CD4-positive, alpha-beta T cell (primary cell): ENCODE results near the gene CARD9. TPM values are rescaled to one million over a fixed set of nuclear protein-coding genes. Genes with fewer than 3 reads are reported as not detected.
"Not testable (repeated sequence)": the region's sequence is repeated elsewhere in the genome, so short reads cannot be mapped to it uniquely, and the experiment has no call there.

Source experiments
- ATAC-seq: fragments of 200-7000 bp; cut with Tn5 transposase; one replicate; pipeline ENCODE4 v1.10.0; 2022; ENCODE audit warnings: mild to moderate bottlenecking; ENCODE audit not compliant: poor library complexity
- CTCF ChIA-PET: fragments of 350-600 bp; sonication (Branson Sonifier 250); formaldehyde crosslinking; loops from one replicate; lab custom pipeline; 2021; ENCODE audit warnings: antibody characterized with exemption, inconsistent platforms; lab: Charles Lee
- POLR2A ChIA-PET: fragments of 350-600 bp; sonication (Branson Sonifier 250); formaldehyde crosslinking; loops from one replicate; lab custom pipeline; 2021; ENCODE audit warnings: antibody characterized with exemption, inconsistent platforms; lab: Charles Lee
- DNase-seq, 14 experiments: peaks; one replicate each; pipeline ENCODE4 v3.0.0-alpha.2; 2013 to 2020; ENCODE audit warnings: mixed read lengths in 2 of 14
- H3K27ac ChIP-seq, 2 donors: one replicate each; pipeline versions ENCODE4 v1.5.1 to v1.7.0; 2013; ENCODE audit warnings: low read length in 2 of 2, low read depth in 1 of 2, mild to moderate bottlenecking in 1 of 2
- H3K27me3 ChIP-seq, 2 experiments: 1 replicate in 1 of 2; 2 replicates in 1 of 2; pipeline versions ENCODE4 v1.6.1 to v1.7.0; 2013; ENCODE audit warnings: low read length in 2 of 2, control low read depth in 1 of 2, mild to moderate bottlenecking in 1 of 2, moderate library complexity in 1 of 2; ENCODE audit not compliant: insufficient read depth in 2 of 2, control insufficient read depth in 1 of 2
- H3K36me3 ChIP-seq: one replicate; pipeline ENCODE4 v1.6.1; 2013; ENCODE audit warnings: low read length, control low read depth; ENCODE audit not compliant: insufficient read depth
- H3K4me1 ChIP-seq: one replicate; pipeline ENCODE4 v1.6.1; 2013; ENCODE audit warnings: low read length, control low read depth; ENCODE audit not compliant: insufficient read depth
- H3K4me3 ChIP-seq: one replicate; pipeline ENCODE4 v1.5.1; 2013; ENCODE audit warnings: mild to moderate bottlenecking, low read length, moderate library complexity
- H3K9me3 ChIP-seq, 2 experiments: 1 replicate in 1 of 2; 2 replicates in 1 of 2; pipeline versions ENCODE4 v1.6.1 to v1.7.0; 2013; ENCODE audit warnings: low read length in 2 of 2, mild to moderate bottlenecking in 2 of 2, control low read depth in 1 of 2, moderate library complexity in 1 of 2; ENCODE audit not compliant: control insufficient read depth in 1 of 2, insufficient read depth in 1 of 2
- H3K27ac Mint-ChIP-seq: one replicate; pipeline ENCODE4 v1.8.0; 2020; ENCODE audit warnings: mixed read lengths
- H3K27me3 Mint-ChIP-seq: one replicate; pipeline ENCODE4 v1.8.0; 2021; ENCODE audit warnings: mixed read lengths
- H3K36me3 Mint-ChIP-seq: one replicate; pipeline ENCODE4 v1.8.0; 2021; ENCODE audit warnings: low read depth, mixed read lengths
- H3K4me1 Mint-ChIP-seq: one replicate; pipeline ENCODE4 v1.8.0; 2021; ENCODE audit warnings: low read depth, mixed read lengths
- H3K4me3 Mint-ChIP-seq: one replicate; pipeline ENCODE4 v1.8.0; 2020; ENCODE audit warnings: mild to moderate bottlenecking, mixed read lengths
- H3K9me3 Mint-ChIP-seq: one replicate; pipeline ENCODE4 v1.8.0; 2020; ENCODE audit warnings: mixed read lengths
- CTCF ChIP-seq: fragments of 200-600 bp; IDR thresholded peaks from one replicate; pipeline ENCODE4 v1.8.0; 2022; ENCODE audit warnings: antibody characterized with exemption, mild to moderate bottlenecking
- intact Hi-C, 2 experiments: fragments of 100-400 bp; cut with DNase I in 1 of 2; cut with micrococcal nuclease in 1 of 2; formaldehyde crosslinking; loops; one replicate each; pipeline versions ENCODE4 v1.15.1 to v1.9.0; 2023 to 2025; cut with DNase I, micrococcal nuclease
- total RNA-seq, 174 experiments: library from RNA in 2 of 174; stranded (reverse) in 2 of 174; gene quantifications; one replicate each; pipeline ENCODE4 v1.2.3 and lab custom pipeline; 2021 to 2026

Gene CARD9
- total RNA-seq, 2 experiments from 2014 or later: 0.36 to 0.64 TPM

- H3K4me1 Mint-ChIP-seq: peaks cover 63% of the 10 kb centered on the region
- no peak overlapping the region for H3K27ac ChIP-seq
- H3K4me1 ChIP-seq: peaks cover 74% of the 10 kb centered on the region
- H3K36me3 ChIP-seq: peaks cover 29% of the 10 kb centered on the region
- ATAC-seq (no peak), DNase-seq (peak in 2 of 14 experiments; percentile 29 to 34)
- H3K9me3 Mint-ChIP-seq: no peaks in the 10 kb centered on the region
- no peaks in the 10 kb centered on the region for H3K27me3 Mint-ChIP-seq
- ChIA-PET POLR2A (interaction anchor here (0.6 kb wide), 1 partner anchor 293 kb away, joined by 3 read pairs; no protein-coding TSS in a partner anchor), CTCF (no interaction called here)
- peak overlapping the region; percentile 61 for H3K4me3 Mint-ChIP-seq
- peaks cover 74% of the 10 kb centered on the region for H3K36me3 Mint-ChIP-seq
- peak overlapping the region; percentile 20 for H3K27ac Mint-ChIP-seq
- intact Hi-C loops: loop anchor here in 1 of 2 experiments (10.0 kb wide), 3 partner anchors 137 to 443 kb away; partner anchors contain the start of genes NOTCH1, RABL6 and UBAC1
- no peaks in the 10 kb centered on the region for H3K9me3 ChIP-seq
- no peak for TF ChIP-seq CTCF
- no peaks in the 10 kb centered on the region for H3K27me3 ChIP-seq
- no peak overlapping the region for H3K4me3 ChIP-seq
Observed at GRCh38 chr9:136407911-136408310, 34.4 kb upstream of the CARD9 start.

GRCh38 chr9:136407061-136407460 is 33.6 kb upstream of the CARD9 start:
- H3K27me3 ChIP-seq, CTCF ChIA-PET, H3K4me3 ChIP-seq, H3K9me3 ChIP-seq, H3K27me3 Mint-ChIP-seq, H3K27ac Mint-ChIP-seq, POLR2A ChIA-PET, ATAC-seq, H3K27ac ChIP-seq, H3K9me3 Mint-ChIP-seq, H3K4me3 Mint-ChIP-seq: not testable (repeated sequence)
- DNase-seq: peak in 1 of 14 experiments; percentile 20
- peaks cover 65% of the 10 kb centered on the region for H3K4me1 Mint-ChIP-seq
- intact Hi-C loops: loop anchor here in 1 of 2 experiments (10.0 kb wide), 3 partner anchors 138 to 442 kb away; partner anchors contain the start of genes NOTCH1, RABL6 and UBAC1
- H3K4me1 ChIP-seq: peaks cover 81% of the 10 kb centered on the region
- H3K36me3 Mint-ChIP-seq: peaks cover 67% of the 10 kb centered on the region
- peaks cover 28% of the 10 kb centered on the region for H3K36me3 ChIP-seq

- Mint-ChIP-seq H3K27ac (peak overlapping the region; percentile 91), H3K4me1 (peaks cover 59% of the 10 kb centered on the region), H3K36me3 (peaks cover 56% of the 10 kb centered on the region)
- H3K27ac ChIP-seq, H3K4me3 ChIP-seq, POLR2A ChIA-PET, H3K27me3 Mint-ChIP-seq, ATAC-seq, DNase-seq, H3K9me3 Mint-ChIP-seq, CTCF ChIA-PET, H3K9me3 ChIP-seq, H3K4me3 Mint-ChIP-seq, H3K27me3 ChIP-seq: not testable (repeated sequence)
- peaks cover 28% of the 10 kb centered on the region for H3K36me3 ChIP-seq
- H3K4me1 ChIP-seq: peaks cover 74% of the 10 kb centered on the region
- intact Hi-C loops: loop anchor here in 1 of 2 experiments (10.0 kb wide), 3 partner anchors 139 to 441 kb away; partner anchors contain the start of genes NOTCH1, RABL6 and UBAC1
Observed at GRCh38 chr9:136405904-136406303, 32.4 kb upstream of the CARD9 start.

- Mint-ChIP-seq H3K36me3 (peaks cover 53% of the 10 kb centered on the region), H3K9me3 (no peaks in the 10 kb centered on the region), H3K27me3 (no peaks in the 10 kb centered on the region), H3K27ac (peak overlapping the region; percentile 91), H3K4me1 (peaks cover 57% of the 10 kb centered on the region), H3K4me3 (peak overlapping the region; percentile 55)
- Histone ChIP-seq H3K27ac (peak overlapping the region in 1 of 2 donors; percentile 86), H3K4me1 (peaks cover 75% of the 10 kb centered on the region), H3K27me3 (no peaks in the 10 kb centered on the region), H3K9me3 (no peaks in the 10 kb centered on the region), H3K36me3 (peaks cover 28% of the 10 kb centered on the region), H3K4me3 (no peak overlapping the region)
- DNase-seq (no peak), ATAC-seq (no peak)
- intact Hi-C loops: loop anchor here in 1 of 2 experiments (10.0 kb wide), 3 partner anchors 139 to 441 kb away; partner anchors contain the start of genes NOTCH1, RABL6 and UBAC1
- CTCF ChIA-PET: no interaction called here
- POLR2A ChIA-PET: interaction anchor here (0.6 kb wide), 1 partner anchor 717 kb away, joined by 4 read pairs; no protein-coding TSS in a partner anchor
- no peak for TF ChIP-seq CTCF
Observed at GRCh38 chr9:136405481-136405880, 32.0 kb upstream of the CARD9 start.
